Right renal pelvis (tissue), 4 donors: ENCODE results near the gene PRDX2. TPM values are rescaled to one million over a fixed set of nuclear protein-coding genes. Genes with fewer than 3 reads are reported as not detected.

Source experiments
- DNase-seq, 4 donors: peaks; one replicate each; pipeline ENCODE4 v3.0.0-alpha.2; 2013; ENCODE audit warnings: low read depth in 4 of 4, low spot score in 3 of 4, missing footprints in 1 of 4
- polyA plus RNA-seq, 4 donors: library from polyadenylated mRNA; unstranded; fragments of 120-200 nt; gene quantifications; one replicate each; pipeline ENCODE4 v1.2.1, GENCODE V29; 2013; ENCODE audit not compliant: insufficient read length in 4 of 4

PRDX2 gene
- polyA plus RNA-seq, 4 donors, result 295 to 351 (median 312) TPM

DNA sequence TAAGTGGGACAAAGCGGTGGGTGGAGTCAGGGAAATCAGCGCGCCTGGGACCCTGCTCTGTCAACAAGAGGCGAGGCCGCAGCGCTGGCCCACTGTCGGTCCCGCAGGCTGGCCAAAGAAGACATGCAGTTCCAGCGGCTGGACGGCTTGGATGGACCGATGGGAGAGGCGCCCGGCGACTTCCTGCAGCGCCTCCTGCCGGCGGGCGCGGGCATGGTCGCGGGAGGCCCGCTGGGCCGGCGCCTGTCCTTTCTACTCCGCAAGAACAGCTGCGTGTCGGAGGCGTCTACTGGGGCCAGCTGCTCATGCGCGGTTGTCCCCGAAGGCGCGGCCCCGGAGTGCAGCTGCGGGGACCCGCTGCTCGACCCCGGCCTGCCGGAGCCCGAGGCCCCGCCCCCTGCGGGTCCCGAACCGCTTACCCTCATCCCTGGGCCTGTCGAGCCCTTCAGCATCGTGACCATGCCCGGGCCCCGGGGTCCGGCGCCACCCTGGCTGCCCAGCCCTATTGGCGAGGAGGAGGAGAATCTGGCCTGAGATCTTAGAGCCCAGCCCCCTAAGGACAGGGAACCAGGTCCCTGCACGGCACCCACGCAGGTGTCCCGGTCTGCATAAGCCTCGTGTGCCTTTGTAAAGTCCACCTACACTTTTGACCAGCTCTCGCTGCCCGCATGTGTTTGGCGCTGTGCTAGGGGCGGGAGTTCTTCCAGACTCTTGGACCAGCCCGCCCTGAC, 43.9 kb downstream of the PRDX2 start:
- peak in 1 of 4 donors; percentile 51 for DNase-seq

GRCh38 chr19:12756150-12756883, 45.3 kb downstream of the PRDX2 start:
- DNase-seq, result no peak

- DNase-seq, result no peak
Measured at GRCh38 chr19:12754465-12755196, 47.0 kb downstream of the PRDX2 start.

- no peak for DNase-seq
Measured at GRCh38 chr19:12752056-12752781, 49.4 kb downstream of the PRDX2 start.

GRCh38 chr19:12751635-12752034, 50.0 kb downstream of the PRDX2 start, which contains the start of gene BEST2:
Gene BEST2, plus strand, starts transcription at chr19:12751791. Its CDS starts 802 bp downstream, at chr19:12752593.
- DNase-seq, result no peak

DNA sequence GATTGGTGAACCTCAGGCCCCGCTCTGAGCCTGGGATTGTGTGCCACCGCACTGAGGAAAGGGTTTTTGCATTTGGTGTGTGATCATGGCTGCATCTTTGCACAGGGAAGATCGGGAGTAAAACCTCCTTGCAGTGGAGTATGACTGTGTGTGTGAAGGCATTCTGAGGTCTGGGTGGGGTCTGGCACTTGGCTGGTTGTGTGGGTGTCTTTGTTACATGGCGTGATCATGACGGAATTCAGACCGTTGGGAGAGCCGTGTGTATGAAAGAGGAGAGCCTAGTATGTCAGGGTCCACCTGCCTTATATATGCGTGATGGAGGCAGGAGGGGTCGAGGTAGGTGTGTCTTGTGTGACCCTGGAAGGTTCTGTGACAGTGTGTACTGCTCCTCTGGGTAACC, 50.7 kb downstream of the PRDX2 start:
- no peak for DNase-seq

DNA sequence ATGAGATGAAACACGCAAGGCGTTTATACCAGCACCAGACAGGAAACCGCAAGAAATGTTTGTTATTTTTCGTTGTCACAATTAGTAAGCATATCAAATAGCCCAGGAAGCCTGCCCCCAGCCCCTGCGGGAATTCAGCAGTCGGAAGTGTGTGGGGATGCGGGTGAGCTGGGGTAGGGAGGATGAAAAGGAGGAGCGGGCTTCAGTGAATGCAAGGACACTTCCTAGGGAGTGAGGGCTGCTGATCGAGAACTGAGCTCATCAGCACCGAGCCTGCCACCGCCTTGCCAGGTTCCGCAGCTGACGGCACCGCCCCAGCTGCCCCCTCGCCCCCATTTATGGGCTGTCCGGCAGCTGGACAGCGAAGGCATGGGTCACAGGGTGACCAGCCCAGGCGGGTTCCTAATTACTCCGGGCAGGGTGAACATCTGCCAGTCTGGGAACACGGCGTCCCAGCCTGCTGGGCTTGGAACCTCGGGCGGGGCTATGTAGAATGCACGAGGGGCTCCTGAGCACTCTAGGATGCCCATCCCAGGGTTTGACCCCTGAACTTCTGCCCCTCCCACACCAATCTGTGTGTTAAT, 51.6 kb downstream of the PRDX2 start:
- no peak for DNase-seq

DNA sequence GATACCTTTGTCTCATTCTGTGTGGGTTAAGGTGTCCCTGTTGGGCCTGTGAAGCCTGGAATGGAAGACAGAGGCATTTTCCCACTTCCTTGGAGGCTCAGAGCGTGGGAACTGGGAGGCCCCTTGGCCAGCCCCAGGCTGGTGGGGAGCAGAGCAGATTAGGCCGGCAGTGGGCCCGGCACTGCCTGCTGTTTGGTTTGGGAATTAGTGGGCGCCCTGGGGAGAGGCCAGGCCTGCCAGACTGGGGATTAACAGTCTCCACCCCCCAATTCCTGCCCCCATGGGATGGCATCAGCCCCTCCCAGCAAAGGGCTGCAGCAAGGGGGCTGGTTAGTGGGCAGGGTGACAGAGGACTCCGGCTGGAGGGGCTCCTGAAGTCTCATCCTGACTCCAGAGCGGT, 53.1 kb downstream of the PRDX2 start:
- DNase-seq, result no peak

Other genes with a start within 250 kb of the PRDX2 start
- gene ZNF490, start 191.0 kb downstream of the PRDX2 start, polyA plus RNA-seq, result 1 to 10 TPM; 3.9 to 5.1 (median 4.9) TPM
- gene ZNF791, start 190.9 kb downstream of the PRDX2 start, polyA plus RNA-seq, result 10 to 100 TPM; 18.3 to 26.1 (median 24.1) TPM
- gene MAN2B1, start 135.1 kb downstream of the PRDX2 start, polyA plus RNA-seq, result 10 to 100 TPM; 24.9 to 35.3 (median 29.7) TPM
- gene WDR83, start 135.0 kb downstream of the PRDX2 start, polyA plus RNA-seq, result 10 to 100 TPM; 14.1 to 21.4 (median 15.0) TPM
- 10 to 100 TPM; 70.5 to 84.3 (median 75.8) TPM for gene DHPS, start 119.9 kb downstream of the PRDX2 start, polyA plus RNA-seq
- gene GNG14, start 113.8 kb downstream of the PRDX2 start, polyA plus RNA-seq, result under 1 TPM in 2 of 4 donors, not detected in 2; 0.39 to 0.56 TPM
- 10 to 100 TPM; 12.1 to 18.5 (median 13.1) TPM for gene FBXW9, start 105.2 kb downstream of the PRDX2 start, polyA plus RNA-seq
- 10 to 100 TPM; 65.4 to 76.8 (median 68.6) TPM for gene TNPO2, start 77.9 kb downstream of the PRDX2 start, polyA plus RNA-seq
- 100 to 1,000 TPM; 155 to 204 (median 164) TPM for gene TRIR, start 67.1 kb downstream of the PRDX2 start, polyA plus RNA-seq
- gene GET3, start 64.3 kb downstream of the PRDX2 start, polyA plus RNA-seq, result 10 to 100 TPM; 80.1 to 95.8 (median 88.6) TPM
- under 1 TPM in 1 of 4 donors, not detected in 3; 0.12 TPM for gene BEST2, start 50.0 kb downstream of the PRDX2 start, polyA plus RNA-seq
- gene HOOK2, start 26.2 kb downstream of the PRDX2 start, polyA plus RNA-seq, result 10 to 100 TPM; 39.0 to 61.9 (median 42.5) TPM
- gene JUNB, start 10.3 kb downstream of the PRDX2 start, polyA plus RNA-seq, result 10 to 100 TPM; 20.1 to 50.8 (median 38.2) TPM
- 10 to 100 TPM in 1 of 4 donors, 1 to 10 TPM in 3; 5.6 to 13.3 (median 7.5) TPM for gene THSD8, start 269 bp upstream of the PRDX2 start, polyA plus RNA-seq
- gene RNASEH2A, start 4.8 kb upstream of the PRDX2 start, polyA plus RNA-seq, result 10 to 100 TPM; 29.2 to 42.0 (median 31.2) TPM
- gene RTBDN, start 32.8 kb upstream of the PRDX2 start, polyA plus RNA-seq, result under 1 TPM in 1 of 4 donors, not detected in 3; 0.08 TPM
- 1 to 10 TPM in 2 of 4 donors, under 1 TPM in 2; 0.91 to 1.6 (median 1.1) TPM for gene MAST1, start 36.7 kb upstream of the PRDX2 start, polyA plus RNA-seq
- 10 to 100 TPM; 11.9 to 16.2 (median 12.7) TPM for gene DNASE2, start 79.6 kb upstream of the PRDX2 start, polyA plus RNA-seq
- under 1 TPM; 0.41 to 0.49 (median 0.44) TPM for gene KLF1, start 85.4 kb upstream of the PRDX2 start, polyA plus RNA-seq
- 10 to 100 TPM; 24.7 to 36.2 (median 30.4) TPM for gene GCDH, start 89.4 kb upstream of the PRDX2 start, polyA plus RNA-seq
- 1 to 10 TPM; 2.0 to 3.2 (median 2.9) TPM for gene SYCE2, start 117.5 kb upstream of the PRDX2 start, polyA plus RNA-seq
- 10 to 100 TPM; 48.8 to 62.7 (median 49.4) TPM for gene FARSA, start 131.9 kb upstream of the PRDX2 start, polyA plus RNA-seq
- 100 to 1,000 TPM; 804 to 950 (median 938) TPM for gene CALR, start 136.8 kb upstream of the PRDX2 start, polyA plus RNA-seq
- gene RAD23A, start 144.1 kb upstream of the PRDX2 start, polyA plus RNA-seq, result 10 to 100 TPM; 73.2 to 97.1 (median 81.5) TPM
- gene GADD45GIP1, start 155.4 kb upstream of the PRDX2 start, polyA plus RNA-seq, result 10 to 100 TPM; 27.8 to 45.8 (median 30.0) TPM
- gene DAND5, start 167.8 kb upstream of the PRDX2 start, polyA plus RNA-seq, result under 1 TPM in 2 of 4 donors, not detected in 2; 0.10 to 0.14 TPM
- 10 to 100 TPM; 18.4 to 24.8 (median 19.4) TPM for gene NFIX, start 193.7 kb upstream of the PRDX2 start, polyA plus RNA-seq